ENCODE data around the gene GCN1.

GCN1 gene

GRCh38 chr12:120090206-120090605, 104.3 kb downstream of the GCN1 start:
- DNase-seq = no peak

- DNase-seq = no peak
These were observed 104.7 kb downstream of the GCN1 start for GRCh38 chr12:120089796-120090195.

GRCh38 chr12:120089105-120089504, 105.4 kb downstream of the GCN1 start:
- DNase-seq = no peak

- DNase-seq = peak; percentile 100
These were observed 107.5 kb downstream of the GCN1 start for GRCh38 chr12:120086801-120087621.

- DNase-seq = no peak
These were observed 108.4 kb downstream of the GCN1 start for GRCh38 chr12:120085920-120086645.

- no peak for DNase-seq
These were observed 112.9 kb downstream of the GCN1 start for GRCh38 chr12:120081641-120082040.

GRCh38 chr12:120079411-120080400, 114.8 kb downstream of the GCN1 start:
- DNase-seq = no peak

GRCh38 chr12:120078868-120079267, 115.6 kb downstream of the GCN1 start:
- DNase-seq = no peak

- no peak for DNase-seq
These were observed 117.3 kb downstream of the GCN1 start for GRCh38 chr12:120077260-120077659.
